CD4-positive, alpha-beta T cell treated with Interleukin-12 subunit alpha and Interleukin-12 subunit beta, for 1 hour (primary cell): ENCODE results near the gene RXRG.

Experiments used
- DNase-seq: peaks from one replicate; pipeline ENCODE4 v3.0.0-alpha.2; 2020

RXRG gene

DNA sequence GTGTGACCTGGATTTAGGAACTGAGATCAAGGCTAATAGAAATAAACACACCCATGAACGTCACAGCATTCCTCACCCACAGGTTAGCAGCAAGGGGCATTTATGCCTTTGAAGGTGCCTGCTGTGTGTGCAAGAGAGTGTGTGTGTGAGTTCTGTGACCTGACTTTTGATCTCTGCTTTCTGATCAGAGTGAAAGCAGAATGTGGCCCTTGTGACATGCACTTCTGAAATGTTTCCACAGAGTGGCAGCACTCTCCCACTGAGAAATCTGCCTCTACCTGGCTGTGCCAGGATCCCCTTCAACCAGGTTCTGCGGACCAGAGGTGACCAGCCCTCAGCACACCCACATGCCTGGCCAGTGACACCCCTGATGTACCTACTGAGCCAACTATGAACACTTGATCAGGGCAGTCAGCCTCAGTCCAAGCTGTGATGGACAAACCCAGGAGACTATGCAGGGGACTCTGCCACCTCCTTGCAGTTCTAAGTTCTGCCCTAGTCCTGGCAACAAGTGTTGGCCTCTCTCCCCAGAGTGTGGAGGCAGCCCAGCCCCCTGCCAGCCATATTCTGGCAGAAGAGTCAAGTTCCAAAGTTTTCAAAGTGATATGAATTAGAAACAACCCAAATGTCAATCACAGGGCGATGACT lies 41.0 kb downstream of the RXRG start:
- peak; percentile 32 for DNase-seq

DNA sequence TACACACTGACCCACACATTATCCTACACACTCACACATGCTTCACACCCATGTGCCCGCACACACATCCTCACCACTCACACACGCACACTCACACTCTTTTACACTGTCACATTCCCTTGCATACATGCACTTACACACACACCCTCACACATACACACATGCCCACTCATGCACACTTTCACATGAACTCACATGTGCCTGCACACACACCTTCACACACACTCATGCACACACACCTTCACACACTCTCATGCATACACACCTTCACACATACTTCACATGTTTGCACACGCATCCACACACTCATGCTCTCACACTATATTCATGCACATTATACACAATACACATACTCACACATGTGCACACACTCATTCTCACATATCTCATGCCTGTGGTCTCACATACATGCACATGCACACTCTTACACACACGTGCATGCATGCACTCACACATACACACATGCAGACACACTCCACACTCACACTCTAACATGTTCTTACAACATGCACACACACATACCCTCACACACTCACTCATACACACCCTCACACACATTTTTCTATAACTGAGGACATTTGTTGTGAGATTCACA lies 42.3 kb downstream of the RXRG start:
- no peak for DNase-seq

DNA sequence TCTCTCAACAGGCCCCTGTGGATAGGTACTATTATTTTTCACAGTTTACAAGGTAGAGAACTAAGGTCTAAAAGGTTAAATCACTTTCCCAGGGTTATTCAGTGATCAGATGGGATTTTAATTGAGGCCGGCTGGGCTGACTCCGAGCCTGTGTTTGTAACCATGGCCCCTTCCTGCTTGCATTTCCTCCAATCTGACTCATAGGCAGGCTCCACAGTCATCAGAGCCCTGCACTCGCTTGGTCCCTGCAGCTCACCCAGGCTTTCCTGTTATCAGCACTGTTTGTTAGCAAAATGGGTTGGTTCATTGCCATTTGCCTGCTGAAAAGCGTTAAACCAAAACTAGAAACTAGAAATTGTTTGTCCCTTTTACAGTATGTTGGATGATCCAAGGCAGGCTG lies 47.0 kb downstream of the RXRG start:
- DNase-seq = no peak

- DNase-seq = no peak
These were observed 49.0 kb downstream of the RXRG start for GRCh38 chr1:165395901-165396300.

DNA sequence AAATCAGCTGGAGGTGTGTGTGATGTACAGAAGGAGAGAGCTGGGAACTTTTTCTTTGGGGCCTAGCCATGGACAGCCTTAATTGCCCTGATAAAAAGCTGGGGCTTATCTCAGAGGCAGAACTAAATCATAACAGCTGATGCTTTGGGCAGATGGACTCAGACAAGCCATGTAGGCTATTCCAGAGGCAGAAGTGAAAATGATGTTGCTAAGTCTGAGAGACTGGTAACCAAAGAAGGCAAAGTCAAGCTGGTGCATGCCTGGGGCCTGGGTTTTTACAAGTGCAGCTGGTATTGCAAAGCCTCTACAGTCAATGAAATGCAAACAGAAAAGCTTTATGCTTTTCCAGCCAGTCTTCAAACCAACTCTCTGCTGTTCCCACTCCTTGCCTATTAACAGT lies 49.4 kb downstream of the RXRG start:
- DNase-seq = no peak

DNA sequence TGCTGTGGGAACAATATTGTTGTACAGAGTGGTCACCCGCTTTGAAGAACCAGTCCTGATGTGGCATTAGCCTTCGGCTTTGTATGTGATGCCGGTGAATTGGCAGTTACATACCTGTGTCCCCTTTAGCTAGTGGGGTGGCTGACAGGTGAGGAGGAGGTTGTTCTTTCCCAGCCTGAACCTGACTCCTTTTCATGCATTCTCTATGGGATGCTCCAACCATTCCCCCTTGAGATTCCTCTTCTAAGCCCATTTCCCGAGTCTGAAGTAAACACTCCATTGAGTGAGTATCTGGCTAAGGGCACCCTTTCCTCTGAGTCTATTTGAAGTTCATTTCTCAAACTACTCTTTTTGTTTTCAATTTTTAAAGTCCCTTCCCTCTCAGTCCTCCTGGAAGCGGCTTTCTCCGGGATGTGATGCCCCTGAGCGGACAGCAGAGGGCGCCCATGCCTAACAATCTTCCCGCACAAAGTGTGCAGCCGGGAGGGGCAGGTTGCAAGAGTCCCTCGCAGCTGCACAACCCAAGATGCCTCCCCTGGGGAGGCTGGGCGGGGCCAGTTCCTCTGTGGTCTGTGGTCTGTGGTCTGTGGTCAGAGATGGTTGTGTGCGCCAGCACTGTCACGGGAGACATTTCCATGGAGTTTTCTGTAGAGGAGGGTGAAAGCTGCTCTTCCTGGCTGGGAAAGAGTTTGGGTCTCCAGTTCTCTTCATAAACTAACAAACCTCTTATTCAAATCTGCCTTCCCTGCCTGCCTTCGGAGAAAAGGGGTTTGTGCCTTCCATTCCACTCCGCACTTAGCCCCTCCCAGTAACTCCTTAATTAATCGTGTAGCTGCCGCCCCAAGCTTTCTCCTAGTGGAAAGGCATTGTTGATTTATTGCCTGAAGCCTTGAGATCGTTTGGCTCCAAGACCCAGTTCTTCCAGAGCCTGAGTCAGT lies 52.0 kb downstream of the RXRG start:
- peak; percentile 93 for DNase-seq

- DNase-seq = no peak
These were observed 55.3 kb downstream of the RXRG start for GRCh38 chr1:165389609-165390008.

- no peak for DNase-seq
These were observed 57.0 kb downstream of the RXRG start for GRCh38 chr1:165387961-165388360.

DNA sequence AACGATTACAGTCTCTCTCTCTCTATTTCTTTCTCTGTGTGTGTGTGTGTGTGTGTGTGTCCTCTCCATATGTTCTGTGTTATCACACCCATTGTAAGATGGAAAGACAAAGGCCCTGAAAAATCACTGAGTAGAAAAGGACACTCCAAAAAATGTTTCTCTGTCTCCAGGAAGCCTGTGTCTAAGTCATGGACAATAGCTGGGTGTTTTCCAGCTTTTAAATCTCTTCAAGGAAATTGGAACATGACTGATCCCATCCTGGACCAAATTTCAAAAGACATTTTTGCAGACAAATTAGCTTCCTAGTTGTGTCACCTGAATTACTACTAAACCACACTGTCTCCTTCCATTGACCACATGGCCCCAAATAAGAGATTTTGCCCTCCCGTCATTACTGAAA lies 57.4 kb downstream of the RXRG start:
- DNase-seq = no peak

GRCh38 chr1:165383599-165384405 lies 61.1 kb downstream of the RXRG start:
- DNase-seq = no peak

- DNase-seq = no peak
These were observed 61.9 kb downstream of the RXRG start for GRCh38 chr1:165383067-165383466.

DNA sequence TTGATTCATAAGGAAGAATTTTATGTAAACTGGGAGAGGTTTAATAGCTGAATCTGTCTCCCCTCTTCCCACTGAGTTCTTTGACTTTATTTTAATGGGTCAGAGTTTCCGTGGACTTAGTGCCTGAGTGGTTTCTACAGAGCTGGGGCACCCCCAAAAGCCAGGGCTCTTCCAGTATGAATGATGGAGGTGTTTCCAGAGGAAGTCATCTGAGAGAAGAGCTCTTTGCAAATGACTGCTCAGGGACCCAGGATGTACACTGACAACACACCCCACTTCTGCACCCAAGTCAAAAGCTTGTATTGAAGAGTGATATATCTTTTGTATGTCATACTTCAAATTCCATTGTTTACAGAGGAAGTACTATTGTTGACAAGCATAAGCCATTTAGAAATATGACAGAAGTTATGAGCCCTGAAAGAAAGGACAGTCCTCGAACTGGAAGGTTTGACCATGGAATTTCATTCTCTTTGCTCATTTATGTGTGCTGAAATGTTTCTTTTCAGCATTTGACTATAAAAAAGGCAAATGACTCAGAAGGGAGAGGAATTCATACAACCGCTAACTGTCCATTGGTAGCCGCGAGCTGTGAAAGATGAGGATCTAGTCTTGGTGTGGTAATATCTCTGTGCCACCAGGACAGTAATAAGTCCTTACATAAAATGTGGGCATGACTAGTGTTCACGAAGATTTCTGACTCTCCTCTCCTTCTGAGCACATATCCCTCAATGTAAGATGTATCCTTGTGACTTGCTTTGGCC lies 63.0 kb downstream of the RXRG start:
- DNase-seq = no peak

DNA sequence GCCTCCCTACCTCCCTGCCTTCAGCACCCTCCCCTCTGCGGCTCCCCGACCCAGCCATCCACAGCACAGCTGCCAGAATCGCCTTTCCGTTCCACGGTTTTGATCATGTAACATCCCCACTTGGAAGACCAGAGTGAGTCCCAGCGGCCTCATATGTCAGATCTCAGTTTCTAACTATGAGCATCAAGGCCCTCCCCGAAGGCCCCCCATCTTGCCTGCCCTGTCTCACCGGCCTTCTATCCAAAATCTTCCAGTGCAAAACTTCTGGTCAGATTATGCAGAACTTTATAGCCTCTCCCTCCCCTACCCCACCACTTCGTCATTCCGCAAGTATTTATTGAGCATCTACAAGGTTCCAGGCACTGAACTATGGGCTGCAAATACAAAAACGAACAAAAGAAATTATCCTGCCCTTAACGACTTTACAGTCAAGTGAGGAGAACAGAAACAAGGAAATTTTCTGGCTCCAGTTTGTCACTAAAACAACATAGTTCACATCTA lies 68.1 kb downstream of the RXRG start:
- no peak for DNase-seq

GRCh38 chr1:165376041-165376810 lies 68.7 kb downstream of the RXRG start:
- peak; percentile 6 for DNase-seq

- no peak for DNase-seq
These were observed 69.3 kb downstream of the RXRG start for GRCh38 chr1:165375623-165376022.

GRCh38 chr1:165371588-165372225 lies 73.2 kb downstream of the RXRG start:
- DNase-seq = no peak

GRCh38 chr1:165369255-165369848 lies 75.6 kb downstream of the RXRG start:
- DNase-seq = peak; percentile 43

DNA sequence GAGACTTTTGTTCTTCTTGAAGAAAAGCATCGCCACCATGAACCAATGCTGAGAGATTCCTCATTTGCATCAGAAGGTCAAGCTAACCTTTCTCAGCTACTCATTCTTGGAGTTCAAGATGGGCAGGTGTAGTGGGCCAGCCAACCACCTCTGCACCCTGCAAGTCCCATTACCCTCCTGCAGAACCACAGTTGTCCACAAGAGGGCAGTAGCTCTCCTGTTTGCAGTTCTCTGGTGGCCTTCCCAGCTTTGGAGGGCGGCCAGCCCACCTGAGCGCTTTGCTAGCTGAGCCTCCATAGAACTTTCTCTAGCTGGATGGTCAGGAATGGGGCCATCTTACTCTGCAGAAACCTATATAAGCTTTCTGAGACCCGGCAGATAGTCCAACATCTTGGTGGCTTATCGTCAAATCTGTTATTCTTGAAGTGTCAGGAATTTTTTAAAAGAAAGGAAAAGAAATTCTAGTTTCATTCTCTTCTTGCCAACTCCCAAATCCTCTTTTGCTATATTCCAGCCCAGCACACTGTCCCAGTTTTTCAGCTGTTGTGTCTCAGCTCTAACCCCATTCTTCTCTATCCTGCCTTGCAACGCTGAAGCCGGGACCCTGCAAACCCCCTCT lies 77.4 kb downstream of the RXRG start:
- peak; percentile 72 for DNase-seq

DNA sequence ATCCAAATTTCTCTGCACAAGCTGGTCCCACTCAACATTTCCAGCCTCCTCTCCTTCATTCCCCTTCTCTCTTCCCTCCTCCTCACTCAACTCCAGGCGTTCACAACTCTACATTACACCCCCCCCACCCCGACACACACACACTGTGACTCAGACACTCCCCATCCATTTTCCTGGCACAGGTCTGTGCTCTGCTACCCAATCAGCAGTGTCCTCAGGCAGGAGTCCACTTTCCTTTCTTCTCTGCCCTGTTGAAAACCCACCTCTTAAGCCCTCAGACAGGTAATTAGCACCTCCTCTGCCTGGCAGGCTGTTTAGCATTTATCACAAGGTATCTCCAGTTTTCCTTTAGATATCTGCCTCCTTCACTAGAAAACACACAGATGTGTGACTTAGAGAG lies 79.6 kb downstream of the RXRG start:
- DNase-seq = no peak
